Fibroblast of gingiva (primary cell): ENCODE data around the gene BSND.
"Not testable (repeated sequence)": the region's sequence is repeated elsewhere in the genome, so short reads cannot be mapped to it uniquely, and the experiment has no call there.

Experiments
- DNase-seq: peaks from one replicate; pipeline ENCODE4 v3.0.0-alpha.2; 2011; ENCODE audit warnings: low read depth

The BSND gene

DNA sequence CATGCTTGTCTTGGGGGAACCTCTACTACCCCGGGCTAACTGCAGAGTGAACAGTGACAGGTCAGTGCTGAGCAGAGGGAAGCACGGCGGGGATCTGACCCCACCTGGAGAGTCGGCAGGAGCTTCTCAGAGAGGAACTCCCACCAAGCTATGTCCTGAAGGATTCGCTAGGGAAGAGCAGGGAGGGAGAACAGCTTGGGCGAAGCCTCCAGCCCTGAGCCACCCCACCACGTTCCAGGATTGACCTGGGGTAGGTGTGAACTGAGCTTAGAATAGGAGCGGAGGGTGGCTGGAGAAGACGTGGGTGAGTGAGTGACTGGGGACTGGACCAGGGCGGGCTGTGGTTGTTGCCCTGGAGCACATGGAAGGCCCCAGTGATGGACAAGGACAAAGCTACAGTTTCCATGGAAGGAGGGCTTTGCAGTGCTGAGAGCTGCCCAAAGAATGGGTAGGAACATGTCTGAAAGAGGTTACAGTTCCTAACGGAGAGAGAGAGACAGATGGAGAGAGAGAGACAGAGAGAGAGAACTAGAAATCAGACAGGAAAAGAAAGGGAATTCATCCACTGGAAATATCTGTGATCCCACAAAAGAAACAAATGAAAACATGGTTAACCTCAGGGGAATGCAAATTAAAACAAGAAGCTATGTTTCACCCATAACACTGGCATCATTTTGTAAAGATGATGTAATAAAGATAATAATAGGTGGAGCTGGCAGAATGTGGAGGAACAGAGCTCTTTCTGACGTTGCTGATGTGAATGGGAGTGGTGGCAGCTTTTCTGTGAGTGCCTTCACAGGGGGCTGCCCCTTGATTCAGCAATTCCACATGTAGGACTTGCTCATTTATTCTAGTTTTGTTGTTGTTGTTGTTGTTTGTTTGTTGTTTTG, 17.2 kb downstream of the BSND start:
- DNase-seq = peak; percentile 44

DNA sequence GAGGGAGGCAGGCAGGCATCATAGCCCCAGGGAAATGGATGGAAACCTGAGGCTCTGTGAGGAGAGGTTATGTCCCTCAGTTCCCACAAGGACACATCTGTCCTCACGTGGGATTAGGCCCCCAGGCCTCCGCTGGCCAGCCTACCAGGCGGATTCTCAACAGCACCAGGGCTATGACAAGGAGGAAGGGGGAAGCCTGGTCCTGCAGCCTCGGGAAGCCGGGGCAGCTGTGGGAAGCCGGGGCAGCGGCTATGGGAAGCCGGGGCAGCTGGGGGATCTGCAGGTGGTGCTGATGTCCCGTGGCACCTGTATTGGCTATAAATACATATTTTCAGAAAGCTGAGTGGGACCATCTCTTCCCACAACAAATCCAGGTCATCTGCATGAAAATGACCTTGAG, 19.7 kb downstream of the BSND start:
- DNase-seq = no peak

DNA sequence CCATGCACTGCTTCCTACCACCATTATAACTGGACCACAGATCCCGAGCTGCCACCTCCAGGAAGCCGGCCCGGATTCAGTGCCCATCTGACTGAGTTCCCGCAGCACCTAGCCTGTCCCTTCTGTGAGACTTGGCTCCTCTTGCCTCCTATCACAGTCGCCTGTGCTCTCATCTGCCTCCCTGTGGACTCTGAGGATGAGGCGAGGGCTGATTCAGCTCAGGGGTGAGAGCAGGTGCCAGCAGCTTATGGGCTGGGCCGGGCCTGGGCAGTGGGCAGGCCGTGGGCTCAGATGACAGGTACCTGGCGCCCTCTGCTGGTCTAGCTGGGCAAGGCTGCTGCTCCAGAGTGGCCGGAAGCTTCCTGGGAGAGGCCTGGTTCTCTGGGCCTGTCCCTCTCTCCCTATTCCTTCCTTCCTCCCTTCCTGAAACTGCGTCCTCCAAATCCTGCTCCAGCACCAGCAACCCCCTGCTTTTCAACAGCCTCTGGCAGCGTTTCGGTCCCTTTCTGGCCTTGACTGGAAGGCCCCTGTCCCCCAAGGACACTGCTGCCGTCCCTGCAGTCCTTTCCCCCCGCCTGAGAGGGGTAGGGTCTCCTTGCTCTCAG, 23.3 kb downstream of the BSND start:
- peak; percentile 83 for DNase-seq

DNA sequence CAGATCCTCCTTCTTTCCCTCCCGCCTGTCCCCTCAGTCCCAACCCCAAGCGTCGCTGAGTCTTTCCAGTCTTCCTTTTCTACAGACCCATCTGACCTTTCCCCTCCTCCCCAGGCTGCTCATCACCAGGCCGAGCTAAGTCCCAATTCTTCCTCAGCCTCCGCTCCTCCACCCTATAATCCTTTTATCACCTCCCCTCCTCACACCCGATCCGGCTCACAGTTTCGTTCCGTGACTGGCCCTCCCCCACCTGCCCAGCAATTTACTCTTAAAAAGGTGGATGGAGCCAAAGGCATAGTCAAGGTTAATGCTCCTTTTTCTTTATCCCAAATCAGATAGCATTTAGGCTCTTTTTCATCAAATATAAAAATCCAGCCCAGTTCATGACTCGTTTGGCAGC, 25.4 kb downstream of the BSND start:
- DNase-seq = not testable (repeated sequence)

DNA sequence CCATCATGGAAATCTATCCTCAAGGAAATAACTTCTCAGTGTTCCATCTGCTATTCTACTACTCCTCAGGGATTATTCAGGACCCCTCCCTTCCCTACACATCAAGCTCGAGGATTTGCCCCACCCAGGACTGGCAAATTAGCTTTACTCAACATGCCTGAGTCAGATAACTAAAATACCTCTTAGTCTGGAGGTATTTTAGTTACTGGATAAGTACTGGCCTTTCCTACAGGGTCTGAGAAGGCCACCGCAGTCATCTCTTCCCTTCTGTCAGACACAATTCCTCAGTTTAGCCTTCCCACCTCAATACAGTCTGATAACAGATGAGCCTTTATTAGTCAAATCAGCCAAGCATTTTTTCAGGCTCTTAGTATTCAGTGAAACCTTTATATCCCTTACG, 27.9 kb downstream of the BSND start:
- not testable (repeated sequence) for DNase-seq

DNA sequence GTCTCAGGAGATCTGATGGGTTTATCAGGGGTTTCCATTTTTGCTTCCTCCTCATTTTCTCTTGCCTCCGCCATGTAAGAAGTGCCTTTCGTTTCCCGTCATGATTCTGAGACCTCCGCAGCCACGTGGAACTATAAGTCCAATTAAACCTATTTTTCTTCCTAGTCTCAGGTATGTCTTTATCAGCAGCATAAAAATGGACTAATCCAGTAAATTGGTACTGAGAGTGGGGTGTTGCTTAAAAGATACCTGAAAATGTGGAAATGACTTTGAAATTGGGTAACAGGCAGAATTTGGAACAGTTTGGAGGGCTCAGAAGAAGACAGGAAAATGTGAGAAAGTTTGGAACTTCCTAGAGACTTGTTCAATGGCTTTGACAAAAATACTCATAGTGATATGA, 32.4 kb downstream of the BSND start:
- DNase-seq = not testable (repeated sequence)

DNA sequence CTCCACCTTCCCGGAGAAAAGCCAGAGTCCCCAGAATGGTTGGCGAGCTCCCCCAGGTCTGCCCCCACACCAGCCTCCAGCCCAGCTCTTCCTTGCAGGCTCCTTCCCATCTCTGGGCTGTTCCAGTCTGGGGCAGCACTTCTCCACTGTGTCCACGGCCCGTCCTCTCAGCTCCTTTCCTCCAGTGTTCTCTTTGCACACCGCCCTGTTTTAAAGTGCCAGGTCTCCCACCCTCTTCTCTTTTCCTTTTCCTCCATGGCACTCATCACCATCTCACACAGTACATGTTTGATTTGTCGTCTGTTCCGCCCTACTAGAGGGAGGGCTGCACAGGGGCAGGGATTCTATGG, 34.5 kb downstream of the BSND start:
- no peak for DNase-seq

DNA sequence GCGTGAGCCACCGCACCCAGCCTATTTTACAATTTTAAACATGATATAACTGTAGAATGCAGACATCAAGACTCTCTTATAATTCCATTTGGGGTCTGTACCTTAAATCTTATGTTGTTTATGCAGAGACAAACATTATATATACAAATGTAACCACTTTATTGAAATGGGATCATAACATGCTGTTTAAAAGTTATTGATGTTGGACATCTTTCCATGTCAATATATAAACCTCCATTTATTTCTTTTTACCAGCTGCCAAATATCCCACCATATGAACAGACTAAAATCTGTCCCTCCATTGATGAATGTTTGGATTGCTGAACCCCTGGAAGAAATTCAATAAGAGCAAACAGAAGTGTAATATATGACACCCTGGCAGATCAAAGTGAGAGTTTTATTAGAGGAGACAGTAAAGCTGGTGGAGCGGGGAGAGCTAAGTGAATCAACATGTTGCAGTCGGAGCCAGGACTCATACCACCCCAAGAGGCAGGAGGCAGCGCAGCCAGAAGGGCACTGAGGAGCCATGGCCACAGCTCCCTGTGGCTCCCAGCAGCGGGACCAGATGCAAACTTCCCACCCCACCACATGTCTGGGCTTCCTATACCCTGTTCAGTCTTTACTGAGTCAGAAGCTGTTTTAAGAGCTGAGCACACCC, 35.9 kb downstream of the BSND start:
- peak; percentile 61 for DNase-seq

DNA sequence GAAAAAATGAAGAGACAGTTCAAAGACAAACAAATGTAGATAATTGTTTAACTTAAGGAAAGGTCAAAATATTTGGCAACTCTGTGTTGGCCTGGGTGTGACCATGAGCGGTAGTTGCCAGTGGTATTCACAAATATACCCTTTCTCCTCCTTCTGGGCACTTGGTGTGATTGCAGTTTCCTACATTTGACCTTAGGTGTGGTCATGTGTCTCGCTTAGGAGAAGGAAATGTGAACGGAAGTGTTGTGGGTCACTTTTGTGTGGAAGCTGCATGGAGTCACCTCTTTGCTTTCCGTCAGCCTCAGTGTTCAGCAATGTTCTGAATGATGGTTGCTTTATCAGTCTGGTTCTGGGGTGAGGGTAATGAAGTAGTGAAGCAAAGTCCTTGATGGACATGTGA, 37.2 kb downstream of the BSND start:
- no peak for DNase-seq

DNA sequence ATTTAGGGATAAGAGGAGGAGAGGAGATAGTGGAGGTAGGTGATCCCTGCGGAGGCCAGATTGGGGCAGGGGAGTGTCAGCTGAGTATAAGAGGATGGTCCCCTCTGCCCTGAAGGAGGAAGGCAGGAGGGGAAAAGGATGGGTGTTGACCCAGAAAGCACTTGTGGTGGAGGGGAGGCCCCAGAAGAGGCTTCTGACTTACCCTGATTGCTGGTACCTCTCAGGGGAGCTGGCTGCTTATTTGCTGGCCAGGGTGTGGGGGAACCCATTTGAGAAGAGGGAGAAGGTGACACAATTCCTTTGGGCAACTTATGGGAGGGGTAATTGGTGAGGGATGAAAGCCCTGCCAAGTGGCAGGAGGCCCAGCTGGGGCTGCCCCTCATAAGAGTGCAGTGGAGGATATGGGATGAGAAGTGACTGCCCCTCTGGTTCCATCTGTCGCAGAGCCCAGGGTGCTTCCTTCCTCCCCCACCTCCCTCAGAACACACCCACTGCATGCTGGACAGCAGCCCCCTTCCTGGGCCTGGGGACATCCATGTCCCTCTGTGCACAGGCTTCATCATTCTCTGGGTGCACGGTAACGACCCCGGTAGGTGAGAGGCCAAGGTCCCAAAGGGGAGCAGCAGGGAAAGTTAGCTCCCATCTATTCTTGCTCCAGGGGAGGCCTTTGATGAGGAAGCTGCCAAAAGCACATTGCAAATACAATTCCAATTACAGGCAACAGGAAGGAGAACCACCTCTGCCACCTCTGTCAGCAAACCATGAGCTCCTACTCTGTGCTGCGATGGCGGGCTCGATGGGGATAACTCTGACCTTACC, 39.2 kb downstream of the BSND start:
- no peak for DNase-seq

DNA sequence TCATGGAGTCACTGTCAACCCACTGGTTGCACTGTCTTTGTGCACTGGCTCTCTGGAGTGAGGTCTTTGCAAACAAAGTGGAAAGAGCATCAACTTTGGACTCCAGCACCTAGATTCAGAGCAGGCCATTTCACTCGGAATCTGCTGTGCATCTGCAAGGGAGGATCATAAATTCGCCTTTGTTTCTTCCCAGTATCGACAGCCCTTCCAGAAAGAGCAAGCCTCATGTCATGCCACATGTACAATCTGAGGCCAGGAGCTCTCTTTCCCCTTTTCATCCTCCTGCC, 39.8 kb downstream of the BSND start:
- no peak for DNase-seq

DNA sequence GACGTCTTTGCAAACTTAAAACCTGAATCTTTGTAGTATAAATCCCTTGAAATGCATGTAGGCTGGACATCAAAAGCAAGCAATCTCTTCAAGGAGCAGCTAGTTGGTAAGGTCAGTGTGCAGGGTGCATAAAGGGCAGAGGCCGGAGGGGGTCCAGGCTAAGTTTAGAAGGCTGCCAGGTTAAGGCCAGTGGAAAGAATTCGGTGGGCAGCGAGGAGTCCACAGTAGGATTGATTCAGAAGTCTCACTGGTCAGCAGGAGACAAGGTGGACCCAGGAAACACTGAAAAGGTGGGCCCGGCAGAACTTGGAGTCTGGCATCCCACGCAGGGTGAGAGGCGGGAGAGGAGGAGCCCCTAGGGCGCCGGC, 40.2 kb downstream of the BSND start:
- DNase-seq = no peak

DNA sequence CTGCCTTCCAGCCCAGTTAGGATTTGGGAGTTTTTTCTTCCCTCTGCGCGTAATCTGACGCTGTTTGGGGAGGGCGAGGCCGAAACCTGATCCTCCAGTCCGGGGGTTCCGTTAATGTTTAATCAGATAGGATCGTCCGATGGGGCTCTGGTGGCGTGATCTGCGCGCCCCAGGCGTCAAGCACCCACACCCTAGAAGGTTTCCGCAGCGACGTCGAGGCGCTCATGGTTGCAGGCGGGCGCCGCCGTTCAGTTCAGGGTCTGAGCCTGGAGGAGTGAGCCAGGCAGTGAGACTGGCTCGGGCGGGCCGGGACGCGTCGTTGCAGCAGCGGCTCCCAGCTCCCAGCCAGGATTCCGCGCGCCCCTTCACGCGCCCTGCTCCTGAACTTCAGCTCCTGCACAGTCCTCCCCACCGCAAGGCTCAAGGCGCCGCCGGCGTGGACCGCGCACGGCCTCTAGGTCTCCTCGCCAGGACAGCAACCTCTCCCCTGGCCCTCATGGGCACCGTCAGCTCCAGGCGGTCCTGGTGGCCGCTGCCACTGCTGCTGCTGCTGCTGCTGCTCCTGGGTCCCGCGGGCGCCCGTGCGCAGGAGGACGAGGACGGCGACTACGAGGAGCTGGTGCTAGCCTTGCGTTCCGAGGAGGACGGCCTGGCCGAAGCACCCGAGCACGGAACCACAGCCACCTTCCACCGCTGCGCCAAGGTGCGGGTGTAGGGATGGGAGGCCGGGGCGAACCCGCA, 40.8 kb downstream of the BSND start, which contains the start of gene PCSK9:
TSS of gene PCSK9 (plus strand) at position 207 of the 741 bp plus-strand sequence. CDS start at position 497, 290 bp downstream.
- DNase-seq = no peak

DNA sequence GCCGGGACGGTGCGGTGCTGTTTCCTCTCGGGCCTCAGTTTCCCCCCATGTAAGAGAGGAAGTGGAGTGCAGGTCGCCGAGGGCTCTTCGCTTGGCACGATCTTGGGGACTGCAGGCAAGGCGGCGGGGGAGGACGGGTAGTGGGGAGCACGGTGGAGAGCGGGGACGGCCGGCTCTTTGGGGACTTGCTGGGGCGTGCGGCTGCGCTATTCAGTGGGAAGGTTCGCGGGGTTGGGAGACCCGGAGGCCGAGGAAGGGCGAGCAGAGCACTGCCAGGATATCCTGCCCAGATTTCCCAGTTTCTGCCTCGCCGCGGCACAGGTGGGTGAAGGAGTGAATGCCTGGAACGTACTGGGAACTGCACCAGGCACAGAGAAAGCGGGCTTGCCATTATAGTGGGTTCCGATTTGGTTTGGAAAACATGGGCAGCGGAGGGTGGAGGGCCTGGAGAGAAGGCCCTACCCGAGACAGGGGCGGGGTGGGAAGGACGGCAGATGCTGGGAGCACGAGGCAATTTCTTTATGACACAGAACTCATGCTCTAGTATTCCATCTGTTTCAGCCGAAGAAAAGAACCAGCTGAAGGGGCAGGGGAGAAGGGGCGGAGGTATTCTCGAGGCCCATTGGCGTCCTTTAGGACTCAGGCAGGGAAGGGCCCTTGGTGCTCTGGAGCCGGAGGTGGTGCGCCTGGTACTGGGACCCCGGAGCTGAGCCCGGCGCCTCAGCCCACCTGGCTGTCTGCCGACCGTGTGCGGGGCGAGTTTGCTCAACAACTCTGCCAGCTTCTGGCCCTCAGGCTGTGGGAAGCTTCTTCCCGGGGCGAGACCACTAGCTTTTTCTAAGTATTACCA, 41.6 kb downstream of the BSND start:
- no peak for DNase-seq

DNA sequence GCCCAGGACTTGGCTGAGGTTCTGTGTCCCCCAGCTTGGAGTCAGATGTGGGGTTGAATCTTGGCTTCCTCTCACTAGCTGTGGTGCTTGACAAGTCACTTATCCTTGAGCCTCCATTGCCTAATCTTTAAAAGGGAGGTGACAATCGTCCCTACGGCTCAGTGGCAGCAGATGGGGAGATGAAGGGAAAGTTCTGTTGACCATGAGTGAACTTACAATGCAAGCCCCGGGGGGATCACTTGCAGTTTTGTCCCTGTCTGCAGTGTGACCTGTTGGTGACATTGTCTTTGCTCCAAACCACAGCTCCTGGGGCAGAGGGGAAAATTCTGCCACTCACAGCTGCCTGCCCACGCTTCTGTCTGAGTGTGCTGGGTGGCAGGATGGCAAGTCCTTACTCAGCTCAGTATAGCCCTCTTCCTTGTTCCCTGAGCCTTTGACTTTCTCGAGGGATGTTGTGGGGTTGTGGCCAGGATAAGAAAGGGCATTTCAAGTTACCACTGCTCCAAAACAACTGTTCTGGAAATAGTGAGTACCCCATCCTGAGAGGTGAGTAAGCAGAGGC, 42.3 kb downstream of the BSND start:
- DNase-seq = no peak

DNA sequence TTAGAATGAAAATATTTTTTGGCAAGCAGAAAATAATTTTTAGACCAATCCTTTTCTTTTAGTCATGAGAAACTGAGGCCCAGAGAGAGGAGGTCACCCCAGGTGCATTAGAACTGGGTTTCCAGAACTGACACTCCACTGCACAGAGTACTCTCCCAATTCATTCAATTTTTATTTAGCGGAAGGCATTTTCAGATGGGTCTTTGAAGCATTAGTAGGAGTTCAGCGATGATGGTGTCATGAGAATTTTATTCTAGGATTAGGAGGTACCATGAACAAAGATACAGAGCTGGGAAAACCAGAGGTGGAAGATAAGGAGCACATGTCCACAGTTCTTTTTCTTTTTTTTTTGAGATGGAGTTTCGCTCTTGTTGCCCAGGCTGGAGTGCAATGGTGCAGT, 42.9 kb downstream of the BSND start:
- DNase-seq = no peak

DNA sequence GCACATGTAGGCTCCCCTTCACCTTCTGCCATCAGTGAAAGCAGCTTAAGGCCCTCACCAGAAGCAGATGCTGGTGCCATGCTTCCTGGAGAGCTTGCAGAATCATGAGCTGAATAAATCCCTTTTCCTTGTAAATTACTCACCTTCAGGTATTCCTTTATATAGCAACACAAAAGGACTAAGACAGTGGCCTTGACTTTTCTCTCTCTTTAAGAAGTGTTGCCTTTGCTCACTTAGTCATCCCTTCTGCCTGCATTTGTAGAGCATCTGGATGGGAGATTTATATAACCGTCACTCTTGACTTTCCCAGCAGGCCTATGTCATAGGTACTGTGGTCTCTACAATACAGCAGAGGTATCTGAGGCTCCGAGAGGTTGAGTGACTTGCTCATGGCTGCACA, 44.3 kb downstream of the BSND start:
- no peak for DNase-seq

DNA sequence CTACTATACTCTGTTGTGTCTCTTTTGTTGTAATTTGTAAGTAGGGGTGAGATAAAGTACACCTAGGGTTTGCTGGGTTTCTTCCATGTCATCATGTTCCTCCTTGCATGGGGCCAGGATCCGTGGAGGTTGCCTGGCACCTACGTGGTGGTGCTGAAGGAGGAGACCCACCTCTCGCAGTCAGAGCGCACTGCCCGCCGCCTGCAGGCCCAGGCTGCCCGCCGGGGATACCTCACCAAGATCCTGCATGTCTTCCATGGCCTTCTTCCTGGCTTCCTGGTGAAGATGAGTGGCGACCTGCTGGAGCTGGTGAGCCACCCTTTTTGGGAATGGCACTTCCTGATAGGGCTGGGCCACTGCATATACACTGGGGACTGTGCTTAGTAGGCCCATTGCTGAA, 45.0 kb downstream of the BSND start:
- DNase-seq = no peak

DNA sequence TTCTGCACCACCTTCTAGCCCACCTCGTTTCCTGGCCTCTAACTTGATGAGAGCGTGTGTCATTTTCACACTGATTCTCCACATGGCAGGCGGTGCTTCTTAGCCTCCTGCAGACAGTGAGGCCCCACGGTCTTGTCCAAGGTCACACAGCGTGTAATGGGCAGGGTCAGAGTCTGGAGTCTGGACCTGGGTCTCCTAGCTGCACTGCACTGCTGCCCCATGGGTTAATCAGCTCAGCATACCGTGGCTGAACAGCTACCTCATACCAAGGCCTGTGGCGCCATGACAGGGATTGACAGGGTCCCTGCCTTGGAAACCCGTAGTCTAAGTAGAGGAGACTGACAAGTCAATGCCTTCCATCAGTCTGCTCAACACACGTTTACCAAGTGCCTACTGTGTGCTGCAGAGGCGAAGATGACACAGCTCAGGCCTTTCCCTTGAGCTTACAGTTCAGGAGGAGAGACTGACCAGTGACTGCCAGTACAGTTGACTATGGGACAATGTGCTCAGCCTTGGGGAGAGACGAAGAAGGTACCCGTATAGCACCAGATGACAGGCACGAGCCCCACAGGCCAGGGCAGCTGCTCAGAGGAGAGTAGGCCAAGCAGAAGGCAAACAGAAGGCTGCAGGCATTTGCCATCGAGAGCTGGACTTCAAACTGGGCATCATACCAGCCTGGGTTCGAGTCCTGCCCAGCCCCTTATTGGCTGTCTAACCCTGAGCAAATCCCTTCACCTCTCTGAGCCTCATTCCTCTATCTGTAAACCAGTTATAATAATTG, 46.1 kb downstream of the BSND start:
- DNase-seq = no peak

DNA sequence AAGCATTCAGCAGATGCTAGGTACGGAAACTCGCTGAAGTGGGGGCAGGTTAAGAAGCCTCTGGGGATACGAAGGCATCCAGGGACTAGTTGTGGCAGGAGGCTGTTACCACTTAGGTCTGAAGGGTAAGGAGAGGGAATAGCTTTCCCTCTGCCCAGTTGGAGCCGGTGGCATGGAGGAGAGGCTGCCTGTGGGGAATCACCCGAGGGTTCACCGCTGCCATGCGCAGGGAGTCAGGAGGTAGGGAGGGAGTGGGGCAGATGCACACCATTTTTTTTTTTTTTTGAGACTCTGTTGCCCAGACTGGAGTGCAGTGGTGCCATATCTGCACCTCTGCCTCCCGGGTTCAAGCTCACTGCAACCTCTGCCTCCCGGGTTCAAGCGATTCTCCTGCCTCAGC, 46.7 kb downstream of the BSND start:
- DNase-seq = no peak
